CD14-positive monocyte (primary cell): ENCODE measurements around the gene SNAPC2. TPM values are rescaled to one million over a fixed set of nuclear protein-coding genes. Genes with fewer than 3 reads are reported as not detected.

Experiments
- DNase-seq, 3 donors: peaks; one replicate each; pipeline ENCODE4 v3.0.0-alpha.2; 2011 to 2022
- H2AFZ ChIP-seq: 2 replicates; pipeline ENCODE4 v1.6.0; 2012; ENCODE audit warnings: mild to moderate bottlenecking, low read depth, low read length, inconsistent platforms; ENCODE audit not compliant: insufficient read depth, poor library complexity, severe bottlenecking
- H3K27ac ChIP-seq, 2 donors: 1 replicate in 1 of 2; 2 replicates in 1 of 2; pipeline ENCODE4 v1.5.1; 2012 to 2013; ENCODE audit warnings: low read length in 2 of 2, control low read depth in 1 of 2, inconsistent platforms in 1 of 2, low read depth in 1 of 2, mild to moderate bottlenecking in 1 of 2
- H3K27me3 ChIP-seq, 2 donors: one replicate each; pipeline versions ENCODE4 v1.6.0 to v1.6.1; 2011 to 2013; ENCODE audit warnings: low read length in 2 of 2; ENCODE audit not compliant: control insufficient read depth in 2 of 2, insufficient read depth in 2 of 2
- H3K36me3 ChIP-seq, 2 donors: replicated peaks in 1 of 2; 1 replicate in 1 of 2; 2 replicates in 1 of 2; pipeline versions ENCODE4 v1.5.1 to v1.6.1; 2012 to 2013; ENCODE audit warnings: low read length in 2 of 2, control low read depth in 1 of 2, inconsistent platforms in 1 of 2, mild to moderate bottlenecking in 1 of 2; ENCODE audit not compliant: insufficient read depth in 2 of 2, control insufficient read depth in 1 of 2
- H3K4me1 ChIP-seq, 2 donors: 1 replicate in 1 of 2; 2 replicates in 1 of 2; pipeline versions ENCODE4 v1.5.1 to v1.6.1; 2012 to 2013; ENCODE audit warnings: low read length in 2 of 2, control low read depth in 1 of 2, inconsistent platforms in 1 of 2, mild to moderate bottlenecking in 1 of 2, moderate library complexity in 1 of 2; ENCODE audit not compliant: insufficient read depth in 2 of 2, control insufficient read depth in 1 of 2
- H3K4me2 ChIP-seq: replicated peaks from 2 replicates; pipeline ENCODE3; 2012; ENCODE audit warnings: low read length, moderate library complexity, mild to moderate bottlenecking; ENCODE audit not compliant: poor library complexity, severe bottlenecking; ENCODE audit errors: extremely low read depth
- H3K4me3 ChIP-seq, 3 experiments: fragments of 200-600 bp in 1 of 3; sonication (generic) in 1 of 3; replicated peaks in 1 of 3; 1 replicate in 2 of 3; 2 replicates in 1 of 3; pipeline ENCODE4 v1.5.1; 2011 to 2013; ENCODE audit warnings: low read length in 3 of 3, mild to moderate bottlenecking in 3 of 3, control low read depth in 2 of 3, low read depth in 2 of 3, inconsistent platforms in 1 of 3, moderate library complexity in 1 of 3
- H3K79me2 ChIP-seq: 2 replicates; pipeline ENCODE4 v1.6.0; 2012; ENCODE audit warnings: mild to moderate bottlenecking, control low read depth, inconsistent platforms, low read length, moderate library complexity; ENCODE audit not compliant: insufficient read depth
- H3K9ac ChIP-seq: 2 replicates; pipeline ENCODE4 v1.6.0; 2017; ENCODE audit warnings: low read length, mild to moderate bottlenecking; ENCODE audit not compliant: insufficient read depth, poor library complexity, severe bottlenecking
- H3K9me3 ChIP-seq, 2 donors: replicated peaks in 1 of 2; 1 replicate in 1 of 2; 2 replicates in 1 of 2; pipeline versions ENCODE4 v1.5.1 to v1.6.1; 2012 to 2013; ENCODE audit warnings: low read length in 2 of 2, control low read depth in 1 of 2; ENCODE audit not compliant: control insufficient read depth in 1 of 2, insufficient read depth in 1 of 2
- H4K20me1 ChIP-seq: 2 replicates; pipeline ENCODE4 v1.6.0; 2012; ENCODE audit warnings: mild to moderate bottlenecking, low read length, control low read depth, moderate library complexity; ENCODE audit not compliant: insufficient read depth
- H3K27ac Mint-ChIP-seq, 7 donors: one replicate each; pipeline ENCODE4 v1.8.0; 2020; ENCODE audit warnings: mild to moderate bottlenecking in 7 of 7, mixed read lengths in 7 of 7, moderate library complexity in 6 of 7, inconsistent platforms in 2 of 7
- H3K27me3 Mint-ChIP-seq, 3 donors: one replicate each; pipeline ENCODE4 v1.8.0; 2021 to 2022; ENCODE audit warnings: low read depth in 3 of 3, mild to moderate bottlenecking in 3 of 3, mixed read lengths in 3 of 3, moderate library complexity in 3 of 3, inconsistent platforms in 1 of 3
- H3K36me3 Mint-ChIP-seq, 2 donors: one replicate each; pipeline ENCODE4 v1.8.0; 2020; ENCODE audit warnings: mixed read lengths in 2 of 2, inconsistent platforms in 1 of 2, mild to moderate bottlenecking in 1 of 2
- H3K4me1 Mint-ChIP-seq: one replicate; pipeline ENCODE4 v1.8.0; 2020; ENCODE audit warnings: mild to moderate bottlenecking, mixed read lengths
- H3K4me3 Mint-ChIP-seq, 2 donors: one replicate each; pipeline ENCODE4 v1.8.0; 2020; ENCODE audit warnings: mild to moderate bottlenecking in 2 of 2, mixed read lengths in 2 of 2, moderate library complexity in 1 of 2
- H3K9me3 Mint-ChIP-seq, 7 donors: one replicate each; pipeline ENCODE4 v1.8.0; 2020 to 2022; ENCODE audit warnings: mixed read lengths in 7 of 7, mild to moderate bottlenecking in 6 of 7, moderate library complexity in 6 of 7, inconsistent platforms in 2 of 7
- WGBS: methylation state at CpG from one replicate; pipeline ENCODE4 v1.1.5; 2013; ENCODE audit warnings: missing lambda C conversion rate; ENCODE audit not compliant: insufficient coverage; 5-methylcytosine and 5-hydroxymethylcytosine counted together
- intact Hi-C, 2 donors: fragments of 100-400 bp; cut with micrococcal nuclease; formaldehyde crosslinking; loops; one replicate each; pipeline versions ENCODE4 v1.15.0 to v1.15.1; 2023
- polyA plus RNA-seq, 3 donors: library from polyadenylated mRNA; depleted of rRNA in 1 of 3; unstranded in 2 of 3; stranded (reverse) in 1 of 3; fragments of 300-500 nt in 2 of 3; fragments of >200 nt in 1 of 3; fragmentation: Illumina TruSeq in 2 of 3; gene quantifications; 1 replicate in 2 of 3; 2 replicates in 1 of 3; pipeline ENCODE4 v1.2.3, GENCODE V29; 2012 to 2021
- TF ChIP-seq, protein P1 (sequence below): fragments of 200-600 bp; IDR thresholded peaks from one replicate; pipeline ENCODE4 v1.8.0; 2022; ENCODE audit warnings: antibody characterized with exemption, mild to moderate bottlenecking

The SNAPC2 gene
- polyA plus RNA-seq, 3 donors, result 15.7 to 27.5 (median 18.3) TPM

DNA sequence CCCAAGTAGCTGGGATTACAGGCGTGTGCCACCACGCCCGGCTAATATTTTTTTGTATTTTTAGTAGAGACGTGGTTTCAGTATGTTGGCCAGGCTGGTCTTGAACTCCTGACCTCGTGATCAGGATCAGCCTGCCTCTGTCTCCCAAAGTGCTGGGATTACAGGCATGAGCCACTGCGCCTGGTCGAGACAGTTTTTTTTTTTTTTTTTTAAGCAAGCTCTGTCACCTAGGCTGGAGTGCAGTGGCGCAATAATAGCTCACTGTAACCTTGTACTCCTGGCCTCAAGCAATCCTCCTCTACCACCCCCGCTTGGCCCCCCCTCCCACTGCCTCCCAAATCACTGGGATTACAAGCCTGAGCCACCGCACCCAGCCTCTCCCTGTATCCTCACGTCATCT lies 22.8 kb upstream of the SNAPC2 start:
- 86% methylated on average over 6 of the region's 11 CpGs for WGBS

DNA sequence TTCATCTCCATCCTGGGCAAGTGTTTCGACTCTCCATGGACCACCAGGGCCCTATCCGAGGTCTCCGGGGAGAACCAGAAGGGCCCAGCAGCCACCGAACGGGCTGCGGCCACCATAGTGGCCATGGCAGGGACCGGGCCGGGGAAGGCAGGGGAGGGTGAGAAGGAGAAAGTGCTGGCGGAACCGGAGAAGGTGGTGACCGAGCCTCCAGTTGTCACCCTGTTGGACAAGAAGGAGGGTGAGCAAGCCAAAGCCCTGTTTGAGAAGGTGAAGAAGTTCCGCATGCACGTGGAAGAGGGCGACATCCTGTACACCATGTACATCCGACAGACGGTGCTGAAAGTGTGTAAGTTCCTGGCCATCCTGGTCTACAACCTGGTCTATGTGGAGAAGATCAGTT lies 21.2 kb upstream of the SNAPC2 start:
- no peak overlapping the region for H2AFZ ChIP-seq
- TF ChIP-seq, protein P1, sequence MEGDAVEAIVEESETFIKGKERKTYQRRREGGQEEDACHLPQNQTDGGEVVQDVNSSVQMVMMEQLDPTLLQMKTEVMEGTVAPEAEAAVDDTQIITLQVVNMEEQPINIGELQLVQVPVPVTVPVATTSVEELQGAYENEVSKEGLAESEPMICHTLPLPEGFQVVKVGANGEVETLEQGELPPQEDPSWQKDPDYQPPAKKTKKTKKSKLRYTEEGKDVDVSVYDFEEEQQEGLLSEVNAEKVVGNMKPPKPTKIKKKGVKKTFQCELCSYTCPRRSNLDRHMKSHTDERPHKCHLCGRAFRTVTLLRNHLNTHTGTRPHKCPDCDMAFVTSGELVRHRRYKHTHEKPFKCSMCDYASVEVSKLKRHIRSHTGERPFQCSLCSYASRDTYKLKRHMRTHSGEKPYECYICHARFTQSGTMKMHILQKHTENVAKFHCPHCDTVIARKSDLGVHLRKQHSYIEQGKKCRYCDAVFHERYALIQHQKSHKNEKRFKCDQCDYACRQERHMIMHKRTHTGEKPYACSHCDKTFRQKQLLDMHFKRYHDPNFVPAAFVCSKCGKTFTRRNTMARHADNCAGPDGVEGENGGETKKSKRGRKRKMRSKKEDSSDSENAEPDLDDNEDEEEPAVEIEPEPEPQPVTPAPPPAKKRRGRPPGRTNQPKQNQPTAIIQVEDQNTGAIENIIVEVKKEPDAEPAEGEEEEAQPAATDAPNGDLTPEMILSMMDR, result no peak
- peaks cover 0 to 3% (median 0%) of the 10 kb centered on the region in 7 donors for H3K9me3 Mint-ChIP-seq
- no peaks in the 10 kb centered on the region for H3K36me3 ChIP-seq
- no peak overlapping the region for H3K4me3 ChIP-seq
- peaks cover 9 to 12% of the 10 kb centered on the region in 2 donors for H3K4me1 ChIP-seq
- H4K20me1 ChIP-seq, result no peaks in the 10 kb centered on the region
- H3K4me1 Mint-ChIP-seq, result peaks cover 15% of the 10 kb centered on the region
- H3K27ac Mint-ChIP-seq, result no peak overlapping the region
- no peak overlapping the region for H3K4me3 Mint-ChIP-seq
- no peak overlapping the region for H3K27ac ChIP-seq
- H3K27me3 Mint-ChIP-seq, result peaks cover 10 to 11% (median 11%) of the 10 kb centered on the region in 3 donors
- H3K9ac ChIP-seq, result no peak overlapping the region
- no peaks in the 10 kb centered on the region for H3K79me2 ChIP-seq
- intact Hi-C loops, result no loop called here
- H3K4me2 ChIP-seq, result no peak overlapping the region
- H3K27me3 ChIP-seq, result peaks cover 0 to 5% of the 10 kb centered on the region in 2 donors
- no peaks in the 10 kb centered on the region for H3K36me3 Mint-ChIP-seq
- no peaks in the 10 kb centered on the region for H3K9me3 ChIP-seq
- 95% methylated on average over 15 of the region's 16 CpGs for whole genome bisulfite sequencing
- DNase-seq, result no peak

More for the DNA sequence above, 22.8 kb upstream of the SNAPC2 start:
- H3K36me3 ChIP-seq, result no peaks in the 10 kb centered on the region
- TF ChIP-seq, protein P1, result no peak
- no peak overlapping the region for H3K4me2 ChIP-seq
- no peaks in the 10 kb centered on the region for H3K9me3 ChIP-seq
- H3K27me3 ChIP-seq, result peaks cover 0 to 8% of the 10 kb centered on the region in 2 donors
- Mint-ChIP-seq H3K27me3 (peaks cover 13 to 24% (median 14%) of the 10 kb centered on the region in 3 donors), H3K36me3 (no peaks in the 10 kb centered on the region), H3K4me1 (peaks cover 6% of the 10 kb centered on the region), H3K27ac (no peak overlapping the region), H3K4me3 (no peak overlapping the region), H3K9me3 (no peaks in the 10 kb centered on the region)
- H3K9ac ChIP-seq, result no peak overlapping the region
- no peaks in the 10 kb centered on the region for H3K4me1 ChIP-seq
- H3K27ac ChIP-seq, result no peak overlapping the region
- no peak for DNase-seq
- H3K79me2 ChIP-seq, result no peaks in the 10 kb centered on the region
- no peak overlapping the region for H3K4me3 ChIP-seq
- intact Hi-C loops, result no loop called here
- no peak overlapping the region for H2AFZ ChIP-seq
- no peaks in the 10 kb centered on the region for H4K20me1 ChIP-seq
